Stimulated activated naive CD4-positive, alpha-beta T cell treated with Interleukin-2 at 50 U/mL for 16 hours (primary cell): ENCODE results near the gene PWP1.
"Not testable (repeated sequence)": the region's sequence is repeated elsewhere in the genome, so short reads cannot be mapped to it uniquely, and the experiment has no call there.

Experiments
- DNase-seq: peaks from one replicate; lab custom pipeline; 2025; lab: John Stamatoyannopoulos, UW

PWP1 gene

DNA sequence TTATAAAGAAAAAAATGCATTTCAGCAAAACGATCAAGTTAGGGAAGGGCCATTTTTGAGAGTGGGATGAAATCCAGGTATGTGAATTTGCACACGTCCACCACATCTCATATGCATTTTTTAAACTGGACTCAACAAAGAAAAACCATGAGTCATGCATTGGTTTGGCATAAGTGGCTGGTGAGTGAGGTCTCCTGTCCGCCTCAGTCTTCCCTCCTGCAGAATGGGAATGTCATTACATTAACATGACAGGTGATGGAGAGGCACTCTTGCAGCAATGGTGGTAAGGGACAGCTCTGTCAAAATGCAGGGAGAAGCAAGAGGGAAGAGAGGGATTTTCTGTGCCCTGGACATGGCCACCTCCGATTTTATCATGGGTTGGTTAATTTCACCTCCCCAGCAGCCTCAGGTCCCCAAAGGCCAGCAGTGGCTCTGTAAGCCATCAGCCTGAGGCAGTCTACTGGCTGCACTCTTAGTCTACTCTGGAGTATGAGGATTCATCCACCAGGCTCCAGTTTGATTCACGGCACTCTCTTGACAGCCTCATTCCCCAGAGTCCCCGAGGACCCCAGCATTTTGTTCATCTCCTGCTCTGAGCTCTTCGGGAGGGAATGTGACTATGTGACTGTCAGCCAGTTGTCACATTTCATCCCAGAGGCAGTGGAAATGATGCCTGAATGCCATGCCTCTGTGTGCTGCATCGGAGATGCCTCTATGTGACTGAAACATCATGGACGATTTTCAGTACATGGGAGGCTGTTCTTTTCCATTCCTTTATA is 17.1 kb upstream of the PWP1 start:
- no peak for DNase-seq

DNA sequence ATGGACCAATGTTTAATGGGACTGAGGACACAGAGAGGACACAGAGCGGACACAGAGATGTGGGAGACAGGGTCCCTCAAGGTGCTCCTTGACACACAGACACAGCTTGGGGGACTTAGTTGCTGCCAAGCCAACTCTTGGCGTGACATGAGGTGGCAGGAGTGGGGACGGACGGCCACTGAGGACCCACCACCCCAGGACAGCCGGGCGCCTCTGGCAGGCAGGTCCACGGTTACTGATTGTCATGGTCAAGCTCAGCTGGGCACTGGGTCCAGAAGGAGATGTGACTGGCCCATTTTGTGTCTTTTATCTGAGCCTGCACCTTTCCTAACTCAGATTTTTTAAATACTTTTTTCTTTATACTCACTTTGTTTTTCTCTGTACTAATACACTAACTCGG is 15.7 kb upstream of the PWP1 start:
- DNase-seq, result no peak

DNA sequence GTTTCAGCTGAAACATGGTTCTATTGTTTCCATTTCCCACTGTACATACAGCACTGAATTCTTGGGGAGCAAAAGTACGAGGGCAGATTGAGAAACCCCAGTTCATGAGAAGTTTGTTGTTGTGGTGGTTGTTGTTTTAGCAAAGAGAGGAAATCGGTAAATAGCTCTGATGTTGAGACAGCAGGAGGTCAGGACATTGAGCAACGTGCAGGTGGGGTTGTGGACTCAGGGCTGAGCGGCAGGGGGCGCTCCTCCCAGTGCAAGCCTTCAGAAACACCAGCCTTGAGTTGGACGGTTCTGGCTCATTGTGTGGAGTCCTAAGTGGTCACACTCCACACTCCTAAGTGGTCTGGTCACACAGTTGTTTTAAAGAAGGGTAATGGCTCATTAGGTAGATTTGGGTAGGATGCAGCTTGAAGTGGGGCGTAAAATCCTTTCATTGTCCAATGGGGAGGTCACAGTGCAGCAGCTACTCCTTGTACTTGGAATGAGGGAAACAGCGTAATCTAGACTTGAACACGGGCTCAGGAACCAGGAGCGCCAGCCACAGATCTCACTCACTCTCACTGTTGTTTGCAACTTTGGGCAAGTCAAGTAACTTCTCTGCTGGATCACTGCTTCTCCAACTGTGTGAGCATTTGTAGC is 14.5 kb upstream of the PWP1 start:
- DNase-seq, result no peak

DNA sequence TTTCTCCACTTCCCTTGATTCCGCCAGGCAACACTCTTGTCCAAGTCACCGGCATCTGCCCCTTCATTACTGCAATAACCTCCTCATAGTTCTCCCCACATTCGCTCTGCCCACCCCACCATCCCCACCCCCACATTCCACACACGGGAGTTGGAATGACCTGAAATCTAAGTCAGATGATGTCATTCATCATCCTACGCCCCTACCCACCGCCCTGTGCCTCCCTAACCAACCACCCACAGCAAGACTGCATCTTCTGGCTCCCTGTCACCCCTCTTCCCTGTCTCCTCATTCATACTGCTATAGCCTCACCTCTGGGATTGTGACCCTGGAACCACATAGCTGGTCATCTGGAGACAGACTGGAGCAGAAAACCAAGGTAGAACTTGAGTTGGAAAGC is 7.9 kb upstream of the PWP1 start:
- DNase-seq, result no peak

DNA sequence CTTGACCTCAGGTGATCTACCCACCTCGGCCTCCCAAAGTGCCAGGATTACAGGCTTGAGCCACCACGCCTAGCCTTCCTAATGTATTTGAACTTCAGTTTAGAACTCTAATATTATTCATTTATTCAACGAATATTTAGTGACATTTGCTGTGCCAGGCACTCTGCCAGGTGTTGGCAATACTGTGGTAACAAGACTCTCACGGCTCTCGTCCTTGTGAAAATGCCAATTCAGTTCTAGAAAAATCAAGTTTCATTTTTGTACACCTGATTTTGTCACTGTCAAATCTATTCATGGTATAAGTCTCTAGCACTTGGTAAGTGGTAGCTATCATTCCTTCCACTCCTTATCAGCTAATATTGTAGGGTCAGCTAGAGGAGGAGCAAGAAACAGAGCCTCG is 6.3 kb upstream of the PWP1 start:
- no peak for DNase-seq

DNA sequence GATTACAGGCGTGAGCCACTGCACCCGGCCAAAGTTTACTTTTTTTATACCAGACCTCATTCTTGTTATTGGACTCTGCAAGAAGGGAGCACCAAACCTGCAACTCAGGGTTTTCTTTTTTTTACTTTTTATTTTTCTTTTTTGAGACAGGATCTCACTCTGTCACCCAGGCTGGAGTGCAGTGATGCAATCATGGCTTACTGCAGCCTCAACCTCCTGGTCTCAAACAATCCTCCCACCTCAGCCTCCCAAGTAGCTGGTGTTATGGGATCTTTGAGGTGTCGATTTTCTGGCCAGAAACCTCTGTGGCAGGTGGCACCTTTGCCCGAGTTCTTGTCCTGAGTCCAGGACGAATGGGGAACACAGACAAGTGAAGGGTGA is 4.2 kb upstream of the PWP1 start:
- DNase-seq, result no peak

DNA sequence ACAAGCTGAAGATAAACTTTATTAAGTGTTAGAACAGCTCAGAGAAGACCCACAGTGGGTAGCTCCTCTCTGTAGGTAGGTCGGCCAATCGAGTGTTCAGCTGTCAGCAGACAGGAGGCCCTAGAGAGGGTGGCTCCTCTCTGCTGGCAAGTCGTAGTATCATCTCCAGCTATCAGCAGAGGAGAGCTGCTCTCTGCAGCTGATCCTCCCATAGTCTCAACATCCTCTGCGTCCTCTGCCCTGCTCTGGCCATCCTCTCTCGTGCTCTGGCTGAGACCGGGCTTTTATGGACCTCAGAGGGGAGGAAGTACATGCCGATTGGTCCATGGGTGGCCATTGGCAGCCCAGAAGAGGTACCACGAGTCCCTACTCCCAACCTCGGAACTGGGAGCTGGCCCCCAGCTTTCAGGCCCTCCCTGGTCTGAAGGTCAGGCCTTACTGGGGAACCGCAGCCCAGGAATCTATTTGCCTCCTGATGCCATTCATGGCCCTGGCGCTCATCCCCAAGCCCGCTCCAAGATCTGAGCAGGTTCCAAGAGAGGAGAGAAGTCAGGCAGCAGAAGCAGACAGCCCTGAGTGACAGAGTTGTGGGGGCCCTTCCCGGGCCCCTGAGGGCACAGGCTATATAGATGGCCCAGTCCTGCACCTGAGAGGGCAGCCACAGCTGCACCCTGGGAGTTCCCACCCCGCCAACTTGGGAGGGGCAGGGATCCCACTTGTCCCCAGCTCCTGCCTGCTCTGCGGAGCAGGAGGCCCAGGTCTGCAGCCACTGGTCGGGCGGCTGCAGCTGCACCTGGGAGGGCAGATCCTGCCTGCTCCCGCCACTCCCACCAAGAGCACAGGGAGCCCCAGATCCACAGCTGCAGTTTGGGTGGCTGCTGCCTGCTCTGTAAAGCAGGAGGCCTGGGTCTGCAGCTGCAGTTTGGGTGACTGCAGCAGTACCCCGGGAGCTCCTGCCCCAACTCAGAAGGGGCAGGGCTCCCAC is 3.5 kb upstream of the PWP1 start:
- DNase-seq, result no peak

DNA sequence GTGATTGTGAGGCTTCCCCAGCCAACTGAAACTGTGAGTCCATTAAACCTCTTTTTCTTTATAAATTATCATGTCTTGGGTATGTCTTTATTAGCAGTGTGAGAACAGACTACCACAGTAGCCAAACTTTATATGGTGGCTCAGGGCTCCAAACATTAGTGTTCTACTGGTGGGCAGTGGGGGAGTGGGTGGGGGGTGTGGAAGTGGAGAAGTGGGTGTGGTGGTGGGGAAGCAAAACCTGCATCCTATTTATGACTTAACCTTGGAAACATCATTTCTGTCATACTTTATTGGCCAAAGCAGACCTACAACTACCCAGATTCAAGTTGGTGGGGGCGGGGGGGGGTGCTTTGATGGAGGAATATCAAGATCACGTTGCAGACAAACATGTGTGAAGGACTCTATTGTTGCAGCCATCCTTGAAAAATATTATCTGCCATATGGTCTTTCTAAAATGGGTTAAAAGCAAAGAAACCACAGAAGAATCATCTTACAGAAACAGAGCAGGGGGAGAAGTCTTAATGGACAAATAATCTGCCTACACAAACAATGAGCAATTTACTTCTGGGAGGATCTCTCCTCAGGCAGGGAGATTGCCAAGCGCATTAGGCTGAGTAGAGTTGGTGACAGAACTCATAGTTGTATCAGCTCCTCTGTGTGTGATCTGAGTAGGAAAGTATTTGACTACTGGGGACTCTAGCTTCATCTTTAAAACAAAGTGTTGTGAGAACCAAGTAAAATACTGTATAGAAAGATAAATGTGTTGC is 1.4 kb upstream of the PWP1 start:
- DNase-seq, result no peak

DNA sequence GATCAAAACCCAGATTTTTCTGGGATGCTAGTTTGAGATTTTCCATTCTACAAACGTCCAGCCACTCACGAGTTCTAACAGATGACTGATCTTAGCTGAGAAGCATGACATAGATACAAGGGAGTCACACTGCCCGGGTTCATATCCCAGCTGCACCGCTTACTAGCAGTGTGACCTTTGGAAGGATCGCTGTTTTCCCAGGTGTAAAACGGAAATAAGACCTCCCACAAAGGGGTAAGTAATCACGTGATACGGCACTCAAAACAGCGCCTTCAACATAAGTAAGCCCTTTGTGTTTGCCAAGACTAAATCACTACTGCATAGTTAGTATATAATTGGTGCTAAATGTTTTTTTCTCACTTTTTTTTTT is 624 bp upstream of the PWP1 start:
- DNase-seq, result no peak

DNA sequence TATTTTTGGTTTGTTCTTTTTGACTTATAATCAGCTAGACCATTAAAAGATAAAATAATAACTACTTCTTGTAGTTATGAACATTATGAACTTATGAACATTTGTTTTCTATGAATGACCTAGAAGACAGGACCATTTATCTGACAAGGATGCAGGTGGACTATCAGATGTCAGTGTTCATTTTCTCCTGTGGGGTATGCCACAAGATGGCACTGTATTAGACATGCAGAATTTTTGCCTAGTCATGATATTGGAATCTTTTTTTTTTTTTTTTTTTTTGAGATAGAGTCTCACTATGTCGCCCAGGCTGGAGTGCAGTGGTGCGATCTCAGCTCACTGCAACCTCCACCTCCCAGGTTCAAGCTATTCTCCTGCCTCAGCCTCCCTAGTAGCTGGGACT is 10.2 kb downstream of the PWP1 start:
- DNase-seq, result not testable (repeated sequence)

DNA sequence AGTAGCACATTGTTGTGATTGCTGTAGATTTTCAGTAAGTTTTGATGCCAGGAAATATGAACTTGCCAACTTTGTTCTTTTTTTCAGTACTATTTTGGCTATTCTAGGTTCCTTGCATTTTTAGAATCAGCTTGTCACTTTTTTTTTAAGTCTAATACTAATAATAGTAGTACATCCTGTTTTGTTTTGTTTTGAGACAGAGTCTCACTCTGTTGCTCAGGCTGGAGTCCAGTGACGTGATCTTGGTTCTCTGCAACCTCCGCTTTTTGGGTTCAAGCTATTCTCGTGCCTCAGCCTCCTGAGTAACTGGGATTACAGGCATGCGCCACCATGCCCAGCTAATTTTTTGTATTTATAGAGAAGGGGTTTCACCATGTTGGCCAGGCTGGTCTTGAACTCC is 16.5 kb downstream of the PWP1 start:
- DNase-seq, result no peak

DNA sequence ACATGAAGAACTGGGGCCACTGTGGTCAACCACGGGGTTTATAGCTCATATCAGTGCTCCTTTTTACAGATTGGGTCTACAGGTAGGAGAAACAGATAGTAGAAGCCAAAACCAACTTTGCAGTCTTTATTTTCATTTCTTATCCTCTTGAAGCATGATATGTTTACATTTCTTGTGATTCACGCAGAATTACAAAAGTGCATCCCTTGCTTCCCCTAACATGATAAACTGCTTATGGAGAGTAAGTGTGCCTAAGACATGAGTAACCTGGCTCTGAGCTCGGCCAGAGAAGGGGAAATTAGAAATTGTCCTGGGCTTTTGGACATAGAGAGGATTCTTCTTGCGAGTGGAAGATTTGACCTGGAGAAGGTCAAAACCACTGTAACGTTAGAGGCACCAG is 18.4 kb downstream of the PWP1 start:
- DNase-seq, result no peak

DNA sequence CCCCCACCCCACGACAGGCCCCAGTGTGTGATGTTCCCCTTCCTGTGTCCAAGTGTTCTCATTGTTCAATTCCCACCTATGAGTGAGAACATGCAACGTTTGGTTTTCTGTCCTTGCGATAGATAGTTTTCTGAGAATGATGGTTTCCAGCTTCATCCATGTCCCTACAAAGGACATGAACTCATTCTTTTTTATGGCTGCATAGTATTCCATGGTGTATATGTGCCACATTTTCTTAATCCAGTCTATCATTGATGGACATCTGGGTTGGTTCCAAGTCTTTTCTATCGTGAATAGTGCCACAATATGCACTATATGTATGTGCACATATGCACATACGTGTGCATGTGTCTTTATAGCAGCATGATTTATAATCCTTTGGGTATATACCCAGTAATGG is 19.9 kb downstream of the PWP1 start:
- not testable (repeated sequence) for DNase-seq

DNA sequence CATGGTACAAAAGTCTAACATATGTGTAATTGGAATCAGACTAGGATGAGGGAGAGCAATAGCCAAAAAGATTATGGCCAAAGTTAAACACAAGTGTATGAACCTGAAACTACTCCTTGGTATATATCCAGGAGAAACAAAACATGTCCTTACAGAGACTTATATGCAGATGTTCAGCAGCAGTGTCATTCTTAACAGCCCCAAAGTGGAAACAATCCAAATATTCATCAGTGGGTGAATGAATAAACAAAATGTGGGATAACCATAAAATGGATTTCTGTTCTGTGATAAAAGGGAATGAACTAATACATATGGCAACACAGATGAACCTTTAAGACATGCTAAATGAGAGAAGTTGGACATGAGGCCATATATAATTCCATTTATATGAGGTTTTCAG is 30.2 kb downstream of the PWP1 start:
- DNase-seq, result no peak

DNA sequence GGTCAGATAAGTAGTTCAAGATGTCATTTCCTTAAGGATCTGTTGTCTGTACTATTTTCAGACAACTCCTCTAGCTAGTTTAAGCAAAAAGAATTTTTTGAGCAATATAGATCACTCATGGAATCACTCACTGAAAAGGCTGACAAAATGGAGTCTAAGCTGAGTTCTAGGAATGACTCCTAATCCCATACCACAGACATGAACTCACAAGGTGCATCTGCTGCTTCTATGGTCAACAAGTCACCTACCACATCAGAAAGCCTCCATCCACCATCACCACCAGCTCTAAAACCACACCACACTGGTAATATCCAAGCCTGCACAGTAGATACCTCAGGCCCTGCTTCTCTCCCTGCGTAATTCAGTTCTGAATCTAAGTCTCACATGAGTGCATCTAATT is 33.0 kb downstream of the PWP1 start:
- no peak for DNase-seq

DNA sequence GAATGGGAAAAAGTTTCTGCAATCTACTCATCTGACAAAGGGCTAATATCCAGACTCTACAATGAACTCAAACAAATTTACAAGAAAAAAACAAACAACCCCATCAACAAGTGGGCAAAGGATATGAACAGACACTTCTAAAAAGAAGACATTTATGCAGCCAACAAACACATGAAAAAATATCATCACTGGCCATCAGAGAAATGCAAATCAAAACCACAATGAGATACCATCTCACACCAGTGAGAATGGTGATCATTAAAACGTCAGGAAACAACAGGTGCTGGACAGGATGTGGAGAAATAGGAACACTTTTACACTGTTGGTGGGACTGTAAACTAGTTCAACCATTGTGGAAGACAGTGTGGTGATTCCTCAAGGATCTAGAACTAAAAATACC is 41.7 kb downstream of the PWP1 start:
- not testable (repeated sequence) for DNase-seq

DNA sequence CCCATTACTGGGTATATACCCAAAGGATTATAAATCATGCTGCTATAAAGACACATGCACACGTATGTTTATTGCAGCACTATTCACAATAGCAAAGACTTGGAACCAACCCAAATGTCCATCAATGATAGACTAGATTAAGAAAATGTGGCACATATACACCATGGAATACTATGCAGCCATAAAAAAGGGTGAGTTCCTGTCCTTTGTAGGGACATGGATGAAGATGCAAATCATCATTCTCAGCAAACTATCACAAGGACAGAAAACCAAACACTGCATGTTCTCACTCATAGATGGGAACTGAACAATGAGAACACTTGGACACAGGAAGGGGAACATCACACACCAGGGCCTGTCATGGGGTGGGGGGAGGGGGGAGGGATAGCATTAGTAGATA is 42.1 kb downstream of the PWP1 start:
- DNase-seq, result not testable (repeated sequence)

DNA sequence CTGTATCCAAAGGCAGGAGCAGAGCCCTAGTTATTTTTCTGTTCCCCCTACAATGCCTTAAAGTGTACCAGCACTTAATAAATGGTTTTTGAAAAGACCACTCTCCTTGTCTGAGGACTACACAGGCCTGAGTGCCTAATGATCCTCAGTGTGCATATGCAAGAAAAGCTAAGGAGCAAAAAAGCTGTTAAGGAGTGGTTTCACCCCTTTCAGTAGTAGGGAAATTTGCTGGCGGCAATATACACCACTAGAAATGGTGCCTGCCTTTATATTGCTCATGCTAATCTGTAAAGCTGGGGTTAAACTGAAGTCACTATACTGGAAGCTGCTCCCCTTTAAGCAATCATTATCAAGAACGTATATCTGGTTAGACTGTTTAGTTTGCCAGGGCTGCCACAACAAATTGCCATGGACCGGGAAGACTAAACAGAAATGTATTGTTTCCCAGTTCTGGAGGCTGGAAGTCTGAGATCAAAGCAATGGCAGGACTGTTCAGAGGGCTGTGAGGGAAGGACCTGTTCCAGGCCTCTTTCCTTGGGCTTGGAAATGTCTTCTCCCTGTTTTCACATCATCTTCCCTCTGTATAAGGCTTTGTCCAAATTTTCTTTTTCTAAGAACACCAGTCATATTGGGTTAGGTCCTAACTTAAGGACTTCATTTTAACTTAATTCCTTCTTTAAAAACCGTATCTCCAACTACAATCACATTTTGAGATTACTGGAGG is 45.2 kb downstream of the PWP1 start:
- DNase-seq, result no peak

DNA sequence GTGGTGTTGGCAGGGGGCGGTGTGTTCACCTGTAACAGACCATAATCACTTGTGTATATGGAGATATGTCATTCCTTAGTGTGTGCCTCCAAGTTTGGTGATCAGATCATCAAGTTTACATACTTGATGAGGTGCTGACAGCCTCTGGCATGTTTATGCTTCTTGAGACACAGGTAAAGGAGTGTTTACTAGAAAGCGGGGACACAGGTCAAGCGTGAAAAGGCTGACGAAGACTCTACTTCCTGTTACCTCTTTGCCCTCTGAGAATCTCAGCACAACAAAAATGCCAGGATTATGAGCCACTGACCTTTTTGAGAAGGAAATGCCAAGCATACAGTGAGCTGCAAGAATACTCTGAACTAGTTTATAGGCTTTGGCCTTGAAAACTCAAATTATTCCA is 45.8 kb downstream of the PWP1 start:
- no peak for DNase-seq

DNA sequence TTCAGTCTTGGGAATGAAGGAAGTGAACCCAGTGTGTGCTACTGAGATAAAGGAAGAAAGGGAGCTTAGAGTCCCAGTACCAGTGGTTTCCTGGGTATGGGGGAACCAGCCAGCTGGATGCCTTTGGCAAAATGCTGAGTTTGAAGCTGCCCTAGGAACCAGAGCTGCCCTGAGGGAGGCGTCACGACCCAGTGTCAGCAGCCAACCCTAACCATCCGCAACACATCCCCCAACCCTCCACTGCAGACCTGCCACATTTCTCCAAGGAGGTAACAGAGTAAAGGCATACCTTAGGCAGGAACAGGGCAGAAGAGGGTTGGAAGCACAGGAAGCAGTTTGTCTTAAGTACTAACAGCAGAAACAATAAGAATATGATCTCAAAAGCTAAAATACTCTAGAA is 46.8 kb downstream of the PWP1 start:
- no peak for DNase-seq

DNA sequence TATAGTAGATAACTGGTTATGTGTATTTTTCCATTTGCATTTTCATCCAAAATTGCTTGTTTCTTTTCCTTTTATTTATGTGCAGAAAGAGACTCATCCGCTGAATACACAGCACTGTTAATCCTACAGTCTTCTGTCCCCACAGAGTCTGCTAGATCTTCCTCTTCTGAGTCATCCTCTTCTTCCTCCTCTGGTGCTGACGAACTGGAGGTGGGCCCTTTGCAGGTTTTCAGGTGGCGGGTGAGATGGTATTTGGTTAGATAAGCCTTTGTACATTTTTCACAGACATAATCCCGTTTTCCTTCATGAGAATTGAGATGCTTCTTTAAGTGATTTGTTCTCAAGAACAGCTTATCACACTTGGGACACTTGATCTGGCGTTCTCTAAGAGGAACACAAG is 48.5 kb downstream of the PWP1 start:
- no peak for DNase-seq
